Measurements from ENCODE around the gene ZBTB9. TPM values are rescaled to one million over a fixed set of nuclear protein-coding genes. Genes with fewer than 3 reads are reported as not detected.
A peak's percentile ranks its signal among the peaks of the same experiment; 100 is the strongest.

ZBTB9 gene
- polyA plus RNA-seq, 3 donors = 0.42 to 2.0 (median 1.1) TPM

DNA sequence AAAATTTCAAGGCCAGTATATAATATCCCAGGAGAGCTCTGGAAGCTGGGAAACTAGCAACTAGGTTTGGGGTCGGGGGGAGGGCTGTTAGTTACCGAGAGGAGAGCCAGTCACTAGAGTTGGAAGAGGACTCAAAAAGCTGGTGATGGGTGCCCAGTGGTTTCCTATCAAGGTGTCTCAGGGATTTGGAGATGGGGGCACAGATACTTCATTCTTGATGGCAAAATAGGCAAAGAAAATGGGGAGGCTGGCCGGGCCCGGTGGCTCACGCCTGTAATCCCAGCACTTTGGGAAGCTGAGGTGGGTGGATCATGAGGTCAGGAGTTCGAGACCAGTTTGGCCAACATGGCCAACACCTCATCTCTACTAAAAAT lies 42.8 kb upstream of the ZBTB9 start:
- Mint-ChIP-seq H3K36me3 (peaks cover 42 to 49% of the 10 kb centered on the region in 2 donors), H3K27ac (peak overlapping the region; percentile 60 to 95 (median 78)), H3K9me3 (no peaks in the 10 kb centered on the region), H3K27me3 (ENCODE audit: low read depth in 3 of 3) (peaks cover 0 to 2% (median 0%) of the 10 kb centered on the region in 3 donors), H3K4me3 (peak overlapping the region; percentile 82 to 84), H3K4me1 (peaks cover 34% of the 10 kb centered on the region)
- intact Hi-C loops (cut with micrococcal nuclease) = loop anchor here in 1 of 2 donors (1.0 to 10.0 kb wide), 3 partner anchors 20 to 207 kb away; partner anchors contain the start of genes HSD17B8, KIFC1, RING1 and RXRB
- no peak for DNase-seq
- no peak for TF ChIP-seq CTCF (IDR thresholded peaks at IDR 0.05)
- Histone ChIP-seq H3K27ac (ENCODE audit: low read depth in 1 of 2, low read length in 2 of 2) (peak overlapping the region; percentile 41 to 79), H3K9me3 (replicated peaks in 1 of 2; ENCODE audit: control insufficient read depth in 1 of 2, insufficient read depth in 1 of 2, low read length in 2 of 2) (no peaks in the 10 kb centered on the region), H3K9ac (ENCODE audit: insufficient read depth, low read length, poor library complexity, severe bottlenecking) (peak overlapping the region; percentile 84), H3K4me3 (replicated peaks in 1 of 3; ENCODE audit: low read depth in 2 of 3, low read length in 3 of 3) (peak overlapping the region; percentile 49 to 86 (median 69)), H3K4me1 (ENCODE audit: control insufficient read depth in 1 of 2, insufficient read depth in 2 of 2, low read length in 2 of 2) (peaks cover 17 to 44% of the 10 kb centered on the region in 2 donors), H3K27me3 (ENCODE audit: control insufficient read depth in 2 of 2, insufficient read depth in 2 of 2, low read length in 2 of 2) (no peaks in the 10 kb centered on the region), H2AFZ (ENCODE audit: insufficient read depth, low read depth, low read length, poor library complexity, severe bottlenecking) (no peak overlapping the region), H3K4me2 (replicated peaks; ENCODE audit: extremely low read depth, low read length, poor library complexity, severe bottlenecking) (peak overlapping the region; percentile 92), H3K79me2 (ENCODE audit: insufficient read depth, low read length) (peaks cover 15% of the 10 kb centered on the region), H4K20me1 (ENCODE audit: insufficient read depth, low read length) (peaks cover 4% of the 10 kb centered on the region), H3K36me3 (replicated peaks in 1 of 2; ENCODE audit: control insufficient read depth in 1 of 2, insufficient read depth in 2 of 2, low read length in 2 of 2) (peaks cover 3 to 48% of the 10 kb centered on the region in 2 donors)
- 45% methylated on average over 2 of the region's 6 CpGs for WGBS (ENCODE audit: insufficient coverage)

- Histone ChIP-seq H4K20me1 (ENCODE audit: insufficient read depth, low read length) (peaks cover 4% of the 10 kb centered on the region), H3K36me3 (replicated peaks in 1 of 2; ENCODE audit: control insufficient read depth in 1 of 2, insufficient read depth in 2 of 2, low read length in 2 of 2) (peaks cover 3 to 40% of the 10 kb centered on the region in 2 donors), H3K4me1 (ENCODE audit: control insufficient read depth in 1 of 2, insufficient read depth in 2 of 2, low read length in 2 of 2) (peaks cover 25 to 51% of the 10 kb centered on the region in 2 donors), H3K9me3 (replicated peaks in 1 of 2; ENCODE audit: control insufficient read depth in 1 of 2, insufficient read depth in 1 of 2, low read length in 2 of 2) (no peaks in the 10 kb centered on the region), H3K4me2 (replicated peaks; ENCODE audit: extremely low read depth, low read length, poor library complexity, severe bottlenecking) (no peak overlapping the region), H3K4me3 (replicated peaks in 1 of 3; ENCODE audit: low read depth in 2 of 3, low read length in 3 of 3) (no peak overlapping the region), H2AFZ (ENCODE audit: insufficient read depth, low read depth, low read length, poor library complexity, severe bottlenecking) (no peak overlapping the region), H3K27me3 (ENCODE audit: control insufficient read depth in 2 of 2, insufficient read depth in 2 of 2, low read length in 2 of 2) (no peaks in the 10 kb centered on the region), H3K9ac (ENCODE audit: insufficient read depth, low read length, poor library complexity, severe bottlenecking) (no peak overlapping the region), H3K27ac (ENCODE audit: low read depth in 1 of 2, low read length in 2 of 2) (no peak overlapping the region), H3K79me2 (ENCODE audit: insufficient read depth, low read length) (peaks cover 21% of the 10 kb centered on the region)
- Mint-ChIP-seq H3K9me3 (no peaks in the 10 kb centered on the region), H3K36me3 (peaks cover 41 to 44% of the 10 kb centered on the region in 2 donors), H3K27me3 (ENCODE audit: low read depth in 3 of 3) (peaks cover 0 to 2% (median 0%) of the 10 kb centered on the region in 3 donors), H3K4me3 (peak overlapping the region in 1 of 2 donors; percentile 82), H3K4me1 (peaks cover 41% of the 10 kb centered on the region), H3K27ac (peak overlapping the region in 5 of 7 donors; percentile 15 to 81 (median 19))
- TF ChIP-seq CTCF (IDR thresholded peaks at IDR 0.05) = no peak
- DNase-seq = no peak
- WGBS (ENCODE audit: insufficient coverage) = 98% methylated on average over 5 of the region's 10 CpGs
- intact Hi-C loops (cut with micrococcal nuclease) = loop anchor here in 1 of 2 donors (10.0 kb wide), 2 partner anchors 98 to 208 kb away; partner anchors contain the start of genes HSD17B8, RING1, RXRB and SLC39A7
Observed at GRCh38 chr6:33412140-33413009, 42.0 kb upstream of the ZBTB9 start.
